Lower leg skin (tissue), 3 donors: ENCODE data around the gene NTSR2.

Source experiments
- CTCF ChIP-seq, 3 donors: fragments of 450-650 bp; IDR thresholded peaks; one replicate each; pipeline ENCODE4 v1.5.1; 2016; ENCODE audit warnings: antibody characterized with exemption in 3 of 3, mild to moderate bottlenecking in 3 of 3, moderate library complexity in 2 of 3
- POLR2A ChIP-seq, 2 donors: fragments of 450-650 bp; IDR thresholded peaks; one replicate each; pipeline ENCODE4 v1.6.1; 2016 to 2017; ENCODE audit warnings: antibody characterized with exemption in 2 of 2, mild to moderate bottlenecking in 1 of 2, moderate library complexity in 1 of 2

DNA sequence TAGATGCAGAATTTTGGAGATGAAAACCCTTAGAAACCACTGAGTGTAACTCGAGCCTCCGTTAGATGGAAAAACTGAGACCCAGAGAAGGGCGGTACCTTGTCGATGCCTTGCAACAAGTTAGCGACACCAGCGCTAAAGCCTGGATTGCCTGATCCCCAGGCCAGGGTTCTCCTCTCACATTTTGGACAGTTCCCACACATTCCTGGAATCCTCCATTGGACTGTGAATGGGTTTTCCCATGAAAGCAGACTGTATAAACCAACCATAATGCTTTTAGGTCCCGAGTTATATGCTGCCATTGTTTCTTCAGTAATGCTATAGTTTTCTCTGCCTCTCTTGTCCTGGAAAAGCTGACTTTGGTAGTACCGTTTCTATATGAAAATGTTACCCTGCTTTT is 39.3 kb upstream of the NTSR2 start:
- TF ChIP-seq CTCF (IDR thresholded peaks at IDR 0.05): no peak
- TF ChIP-seq POLR2A (IDR thresholded peaks at IDR 0.05): no peak
